Measurements from ENCODE around the gene ARFIP2.

ARFIP2 gene

GRCh38 chr11:6481924-6482275 lies 769 bp upstream of the ARFIP2 start:
- DNase-seq: no peak

DNA sequence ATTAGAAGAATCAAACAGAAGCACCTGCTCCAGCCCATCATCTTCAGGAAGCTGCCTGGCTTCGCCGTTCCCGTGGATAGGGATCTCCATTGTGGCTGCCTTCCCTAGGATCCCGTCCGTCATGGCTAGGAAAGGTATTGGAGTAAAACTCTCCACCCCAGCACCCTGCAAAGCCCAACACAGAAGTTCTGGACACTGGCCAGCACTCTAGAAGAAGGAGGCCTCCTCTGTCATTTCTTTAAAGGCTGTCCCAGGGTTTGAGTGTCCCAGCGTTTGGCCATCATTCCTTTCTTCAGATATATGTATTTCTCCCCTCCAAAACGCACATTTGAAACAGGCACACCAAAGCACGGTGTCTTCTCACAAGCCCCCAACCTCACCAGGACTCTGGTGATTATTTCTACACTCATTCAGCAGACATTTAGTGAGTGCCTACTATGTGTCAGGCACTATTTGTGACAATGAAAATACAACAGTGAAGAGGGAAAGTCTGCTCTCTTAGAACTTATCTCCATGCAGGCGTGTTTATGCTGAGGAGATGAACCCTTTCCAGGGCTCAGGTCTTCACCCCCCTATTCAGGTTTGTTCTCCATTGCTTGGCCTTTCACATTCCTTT lies 724 bp downstream of the ARFIP2 start:
- DNase-seq: no peak

- DNase-seq: no peak
Measured at GRCh38 chr11:6476571-6476970, 4.6 kb downstream of the ARFIP2 start.

- DNase-seq: no peak
Measured at GRCh38 chr11:6475936-6476335, 5.2 kb downstream of the ARFIP2 start.

DNA sequence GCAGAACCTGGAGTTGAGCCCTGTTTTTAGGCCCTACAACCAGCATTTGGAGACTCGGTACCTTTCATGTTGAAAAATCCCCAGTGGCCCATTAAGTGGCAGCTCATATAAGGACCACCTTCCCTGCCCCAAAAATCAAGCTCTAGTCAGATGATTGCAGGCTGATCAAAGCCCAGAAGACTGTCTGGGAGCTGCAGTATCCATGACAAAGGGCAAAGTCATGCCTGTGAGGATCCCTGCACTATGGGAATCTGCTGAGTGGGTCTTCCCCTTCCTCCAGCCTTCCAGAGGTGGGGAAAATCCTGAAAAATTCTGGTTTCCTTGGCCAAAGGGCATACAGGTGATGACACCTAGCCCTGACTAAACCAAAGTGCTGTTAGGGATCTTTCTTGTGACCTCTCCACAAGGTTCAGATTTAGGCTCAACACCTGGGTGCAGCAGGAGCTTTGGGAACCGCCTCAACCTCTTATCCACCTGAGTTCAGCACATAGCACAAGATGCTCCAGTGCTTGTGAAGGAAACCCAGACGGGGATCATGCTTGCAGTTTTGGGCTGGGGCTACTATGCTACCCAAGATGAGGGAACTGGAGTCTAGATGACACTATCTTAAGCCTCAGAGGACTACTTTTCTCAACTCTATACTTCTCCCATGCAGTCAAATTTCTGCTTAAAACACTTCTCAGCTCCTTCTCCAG lies 6.2 kb downstream of the ARFIP2 start:
- no peak for DNase-seq

DNA sequence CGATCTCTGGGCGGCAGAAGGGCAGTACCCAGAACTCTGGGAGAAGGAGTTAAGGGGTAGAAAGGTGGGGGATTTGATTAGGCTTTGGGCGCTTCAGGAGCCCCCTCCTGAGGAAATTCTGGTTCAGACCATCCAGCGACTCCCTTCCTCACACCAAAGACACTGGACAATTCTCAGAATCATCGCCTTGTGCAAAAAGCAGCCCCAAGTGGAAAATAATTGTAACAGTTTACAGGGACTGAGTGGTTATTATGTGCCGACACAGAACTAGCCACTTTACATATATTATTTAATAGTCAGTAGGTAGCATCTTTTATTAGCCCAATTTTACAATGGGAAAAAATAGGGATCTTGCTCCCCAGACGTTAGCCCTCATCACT lies 6.7 kb downstream of the ARFIP2 start:
- DNase-seq: no peak

GRCh38 chr11:6473451-6474412 lies 7.4 kb downstream of the ARFIP2 start, which contains the start of gene TRIM3:
Gene TRIM3, minus strand, starts transcription at chr11:6473941. Its CDS starts 8,246 bp downstream, at chr11:6465695.
- peak; percentile 72 for DNase-seq

DNA sequence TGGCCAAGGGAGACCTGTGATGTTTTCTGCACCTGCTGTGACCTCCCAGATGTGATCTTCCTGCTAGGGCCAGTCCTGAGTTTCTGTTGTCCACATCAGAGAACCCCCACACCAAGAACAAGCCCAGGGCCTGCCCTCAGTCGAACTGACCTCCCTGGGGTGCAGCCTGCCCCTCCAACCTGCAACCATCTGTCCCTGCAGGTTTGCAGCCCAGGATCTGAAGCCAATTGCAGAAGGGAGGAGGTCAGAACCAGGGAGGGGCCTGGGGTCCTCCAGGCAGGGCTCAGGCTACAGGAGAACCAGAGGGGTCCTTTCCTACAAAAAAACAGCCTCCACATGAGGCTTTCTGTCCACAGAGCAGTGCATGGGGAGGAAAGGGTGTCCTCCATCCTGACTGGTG lies 8.2 kb downstream of the ARFIP2 start:
- DNase-seq: no peak

- DNase-seq: no peak
Measured at GRCh38 chr11:6469599-6469998, 11.5 kb downstream of the ARFIP2 start.

- DNase-seq: no peak
Measured at GRCh38 chr11:6468712-6469495, 12.2 kb downstream of the ARFIP2 start.

DNA sequence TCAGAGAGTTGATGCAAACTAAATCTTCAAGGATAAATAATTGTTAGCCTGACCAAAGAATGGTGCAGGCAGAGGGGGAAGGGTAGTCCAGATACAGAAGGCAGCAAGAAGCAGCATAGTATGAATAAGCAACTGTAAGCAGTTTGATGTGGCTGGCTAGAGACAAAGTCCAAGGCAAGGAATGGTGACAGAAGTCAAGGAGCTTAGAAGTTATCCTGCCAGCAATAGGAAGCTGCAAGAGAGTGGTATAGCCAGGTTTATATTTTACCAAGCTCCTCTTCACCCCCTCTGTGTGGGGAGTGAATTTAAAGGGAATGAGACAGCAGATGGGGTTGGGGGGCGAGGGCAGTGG lies 22.1 kb downstream of the ARFIP2 start:
- no peak for DNase-seq

- no peak for DNase-seq
Measured at GRCh38 chr11:6458352-6459098, 22.6 kb downstream of the ARFIP2 start.

- DNase-seq: no peak
Measured at GRCh38 chr11:6457581-6458320, 23.4 kb downstream of the ARFIP2 start.

- DNase-seq: no peak
Measured at GRCh38 chr11:6456361-6457073, 24.6 kb downstream of the ARFIP2 start.

DNA sequence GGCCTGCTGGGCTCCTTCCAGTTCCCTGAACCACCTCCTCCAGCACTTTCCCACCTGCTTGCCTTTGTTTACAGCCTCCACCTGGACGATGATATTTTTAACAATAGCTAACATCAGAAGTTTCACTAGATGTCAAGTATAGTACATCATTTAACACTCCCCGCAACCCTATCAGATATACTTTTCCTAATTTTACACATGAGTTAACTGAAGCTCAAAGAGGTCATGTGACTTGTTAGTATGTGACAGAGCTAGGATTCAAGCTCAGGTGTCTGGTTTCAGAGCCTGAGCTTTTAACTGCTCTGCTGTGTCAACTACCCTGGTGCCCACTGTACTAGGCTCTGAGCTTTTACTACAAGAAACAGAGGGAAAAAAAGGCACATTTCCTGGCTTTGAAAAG lies 26.1 kb downstream of the ARFIP2 start:
- DNase-seq: no peak

GRCh38 chr11:6453152-6453551 lies 28.0 kb downstream of the ARFIP2 start:
- DNase-seq: no peak

DNA sequence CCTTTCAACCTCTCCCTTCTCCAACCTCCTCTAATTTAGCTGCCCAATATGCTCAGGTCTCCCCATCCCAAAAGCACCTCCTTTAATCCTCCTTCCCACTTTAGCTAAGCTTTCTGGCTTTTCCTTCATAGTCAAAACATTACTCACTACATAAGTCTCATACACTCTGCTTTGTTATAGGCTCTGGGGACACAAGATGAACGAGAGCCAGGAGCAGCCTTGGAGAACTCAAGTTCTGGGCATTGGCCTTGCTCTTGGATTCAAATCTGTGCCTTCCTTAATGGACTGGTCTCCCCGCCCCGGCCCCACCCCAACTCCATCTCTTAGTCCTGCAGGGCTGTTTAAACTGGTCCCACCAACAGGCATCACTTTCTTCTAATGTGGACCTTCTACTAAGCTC lies 28.9 kb downstream of the ARFIP2 start:
- DNase-seq: no peak

DNA sequence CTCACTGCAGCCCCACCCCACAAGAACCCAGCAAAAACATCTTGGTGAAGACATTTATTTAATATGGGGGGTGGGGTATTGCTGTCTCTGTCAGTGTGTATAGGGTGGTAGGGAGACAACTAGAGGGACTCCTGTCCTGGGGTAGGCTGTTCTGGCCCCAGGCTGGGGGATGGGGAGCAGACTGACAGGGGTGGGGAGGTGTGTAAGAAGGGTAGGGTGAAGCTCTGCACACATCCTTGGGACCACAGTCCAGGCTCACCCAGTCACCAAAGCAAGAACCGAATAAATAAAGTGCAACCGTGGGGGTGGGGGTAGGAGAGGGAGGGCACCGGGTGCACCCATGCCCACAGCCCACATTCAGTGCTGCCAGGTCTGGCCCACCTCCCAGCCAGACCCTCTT lies 32.6 kb downstream of the ARFIP2 start:
- DNase-seq: no peak

DNA sequence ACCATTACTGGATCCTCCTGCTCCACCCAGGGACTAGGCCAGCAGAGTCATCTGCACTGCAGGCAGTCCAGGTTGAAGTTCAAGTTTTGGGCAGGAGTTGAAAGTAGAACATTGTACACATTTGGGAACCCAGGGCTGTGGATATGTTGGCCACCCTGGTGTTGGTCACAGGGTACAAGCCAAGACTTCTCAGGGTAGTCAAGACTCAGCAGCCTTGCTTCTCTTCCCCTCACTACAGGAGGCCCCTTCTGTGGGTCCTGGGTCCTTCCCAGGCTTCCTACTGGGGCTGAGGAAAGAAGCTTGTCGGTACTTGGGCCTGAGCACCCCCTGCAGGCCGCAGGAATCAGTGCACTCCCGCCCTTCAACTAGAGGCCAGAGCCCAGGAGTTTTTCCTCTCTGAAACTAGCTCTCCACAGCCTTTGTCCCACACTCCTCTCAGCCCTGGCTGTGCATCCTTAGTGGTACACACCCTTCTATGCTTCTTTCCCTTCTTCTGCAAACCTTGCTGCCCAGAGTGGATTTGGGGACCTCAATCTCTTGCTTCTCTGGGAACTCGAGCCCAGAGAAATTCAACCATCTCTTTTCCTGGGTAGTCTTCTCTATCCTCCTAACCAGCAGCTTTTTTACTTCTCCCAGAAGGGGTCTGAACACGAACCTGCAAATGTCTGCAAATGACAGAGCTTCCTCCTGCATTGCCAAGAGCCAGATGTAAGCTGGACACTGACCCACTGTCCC lies 37.7 kb downstream of the ARFIP2 start:
- peak; percentile 41 for DNase-seq

- DNase-seq: no peak
Measured at GRCh38 chr11:6442441-6442840, 38.7 kb downstream of the ARFIP2 start.

Measured in effector CD8-positive, alpha-beta T cell (primary cell).